Liver (tissue), 9 donors: ENCODE measurements around the gene TRIM41. TPM values are rescaled to one million over a fixed set of nuclear protein-coding genes. Genes with fewer than 3 reads are reported as not detected.
"Not testable (repeated sequence)": the region's sequence is repeated elsewhere in the genome, so short reads cannot be mapped to it uniquely, and the experiment has no call there.

Experiments
- DNase-seq: peaks from one replicate; pipeline ENCODE4 v3.0.0-alpha.2; 2017; ENCODE audit warnings: low spot score
- H3K27ac ChIP-seq, 2 donors: one replicate each; pipeline ENCODE4 v1.7.0; 2013; ENCODE audit warnings: inconsistent platforms in 2 of 2, low read length in 2 of 2, control low read depth in 1 of 2, low read depth in 1 of 2, mild to moderate bottlenecking in 1 of 2
- H3K27me3 ChIP-seq, 4 donors: one replicate each; pipeline versions ENCODE4 v1.6.1 to v1.7.0; 2013; ENCODE audit warnings: low read length in 3 of 4, inconsistent platforms in 1 of 4, mild to moderate bottlenecking in 1 of 4, moderate library complexity in 1 of 4; ENCODE audit not compliant: control insufficient read depth in 4 of 4, insufficient read depth in 4 of 4
- H3K36me3 ChIP-seq, 4 donors: one replicate each; pipeline versions ENCODE4 v1.6.1 to v1.7.0; 2013; ENCODE audit warnings: low read length in 3 of 4, mild to moderate bottlenecking in 3 of 4, low read depth in 1 of 4, moderate library complexity in 1 of 4; ENCODE audit not compliant: control insufficient read depth in 4 of 4, insufficient read depth in 3 of 4
- H3K4me1 ChIP-seq, 4 donors: one replicate each; pipeline versions ENCODE4 v1.6.1 to v1.7.0; 2013; ENCODE audit warnings: low read length in 3 of 4, mild to moderate bottlenecking in 3 of 4, moderate library complexity in 1 of 4; ENCODE audit not compliant: control insufficient read depth in 4 of 4, insufficient read depth in 4 of 4
- H3K4me3 ChIP-seq, 3 donors: one replicate each; pipeline versions ENCODE4 v1.6.1 to v1.7.0; 2013; ENCODE audit warnings: low read length in 3 of 3, control low read depth in 1 of 3, low read depth in 1 of 3, mild to moderate bottlenecking in 1 of 3
- H3K9ac ChIP-seq, 2 donors: one replicate each; pipeline ENCODE4 v1.7.0; 2013; ENCODE audit warnings: low read length in 2 of 2, mild to moderate bottlenecking in 2 of 2, moderate library complexity in 2 of 2, control low read depth in 1 of 2, low read depth in 1 of 2
- H3K9me3 ChIP-seq, 4 donors: one replicate each; pipeline versions ENCODE4 v1.6.1 to v1.7.0; 2013; ENCODE audit warnings: low read length in 3 of 4; ENCODE audit not compliant: control insufficient read depth in 4 of 4
- EGR1 ChIP-seq, 2 donors: IDR thresholded peaks; 2 replicates each; pipeline ENCODE4 v1.6.1; 2016 to 2018; ENCODE audit warnings: antibody characterized with exemption in 2 of 2, low read depth in 2 of 2
- GABPA ChIP-seq, 2 donors: IDR thresholded peaks in 1 of 2; conservative IDR thresholded peaks in 1 of 2; 2 replicates each; pipeline ENCODE4 v1.6.1; 2016; ENCODE audit warnings: antibody characterized with exemption in 2 of 2, mild to moderate bottlenecking in 1 of 2, moderate library complexity in 1 of 2
- HNF4A ChIP-seq, 2 donors: conservative IDR thresholded peaks; 2 replicates each; pipeline ENCODE4 v1.6.1; 2016; ENCODE audit warnings: antibody characterized with exemption in 2 of 2, mild to moderate bottlenecking in 2 of 2
- JUND ChIP-seq, 2 donors: IDR thresholded peaks; 2 replicates each; pipeline ENCODE4 v1.6.1; 2016; ENCODE audit warnings: antibody characterized with exemption in 2 of 2
- NR2F2 ChIP-seq: IDR thresholded peaks from 2 replicates; pipeline ENCODE4 v1.6.1; 2016; ENCODE audit warnings: antibody characterized with exemption
- REST ChIP-seq: IDR thresholded peaks from 2 replicates; pipeline ENCODE4 v1.6.1; 2016; ENCODE audit warnings: antibody characterized with exemption, mild to moderate bottlenecking
- RXRA ChIP-seq, 2 donors: IDR thresholded peaks; 2 replicates each; pipeline ENCODE4 v1.6.1; 2017 to 2018; ENCODE audit warnings: antibody characterized with exemption in 2 of 2, mild to moderate bottlenecking in 1 of 2
- ZBTB33 ChIP-seq: IDR thresholded peaks from 2 replicates; pipeline ENCODE4 v1.6.1; 2016; ENCODE audit warnings: antibody characterized with exemption
- WGBS: extraction: QIAGEN DNeasy Blood & Tissue Kit; methylation state at CpG from one replicate; pipeline ENCODE4 v1.1.7; 2013; 5-methylcytosine and 5-hydroxymethylcytosine counted together
- polyA plus RNA-seq, 2 donors: library from polyadenylated mRNA; stranded (reverse) in 1 of 2; unstranded in 1 of 2; fragments of 200-250 nt in 1 of 2; fragments of >200 nt in 1 of 2; fragmentation: Nextera tagmentation in 1 of 2; extraction: Ambion mirVana in 1 of 2; gene quantifications; one replicate each; pipeline versions ENCODE4 v1.2.1 to v1.2.3, GENCODE V29; 2013 to 2015
- total RNA-seq, 2 donors: library from RNA; depleted of rRNA; stranded (reverse); fragments of >200 nt; gene quantifications; one replicate each; pipeline ENCODE4 v1.2.3, GENCODE V29; 2014
- donor health status: healthy.
- donor health status: healthy.
- donor health status: healthy.
- donor health status: healthy.
- donor health status: healthy.

Gene TRIM41
- total and polyA plus RNA-seq, 4 donors = 2.8 to 14.1 (median 11.0) TPM

DNA sequence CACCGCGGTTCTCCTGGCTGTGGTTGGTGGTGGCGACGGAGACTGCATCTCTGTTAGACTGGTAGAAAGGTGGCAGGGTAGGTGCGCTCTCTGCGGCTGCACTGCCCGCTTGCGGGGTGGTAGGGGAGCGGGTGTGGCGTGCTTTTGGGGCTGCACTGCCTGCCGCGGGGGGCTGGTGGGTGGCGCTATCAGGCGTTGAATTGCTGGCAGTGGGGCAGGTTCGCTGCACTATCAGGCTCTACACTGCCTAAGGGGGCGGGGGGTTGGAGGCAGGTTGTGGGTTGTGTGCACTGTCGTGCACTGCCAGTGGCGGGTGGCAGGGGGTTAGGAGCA lies 58.9 kb downstream of the TRIM41 start:
- Histone ChIP-seq H3K4me3 (no peak overlapping the region), H3K36me3 (no peaks in the 10 kb centered on the region), H3K9ac (no peak overlapping the region), H3K4me1 (no peaks in the 10 kb centered on the region), H3K9me3 (no peaks in the 10 kb centered on the region), H3K27me3 (no peaks in the 10 kb centered on the region), H3K27ac (no peak overlapping the region)
- no peak for DNase-seq
- TF ChIP-seq EGR1 (IDR thresholded peaks at IDR 0.05; ENCODE audit: low read depth in 2 of 2) = no peak
- TF ChIP-seq NR2F2 = no peak
- no peak for TF ChIP-seq REST
- 94% methylated on average over 18 of the region's 18 CpGs for WGBS

- H3K27ac ChIP-seq, H3K9me3 ChIP-seq, H3K4me3 ChIP-seq, H3K36me3 ChIP-seq, H3K4me1 ChIP-seq, H3K27me3 ChIP-seq, DNase-seq, H3K9ac ChIP-seq: not testable (repeated sequence)
- 87% methylated on average over 16 of the region's 16 CpGs for WGBS
Observed at GRCh38 chr5:181282415-181282814, 59.3 kb downstream of the TRIM41 start.

DNA sequence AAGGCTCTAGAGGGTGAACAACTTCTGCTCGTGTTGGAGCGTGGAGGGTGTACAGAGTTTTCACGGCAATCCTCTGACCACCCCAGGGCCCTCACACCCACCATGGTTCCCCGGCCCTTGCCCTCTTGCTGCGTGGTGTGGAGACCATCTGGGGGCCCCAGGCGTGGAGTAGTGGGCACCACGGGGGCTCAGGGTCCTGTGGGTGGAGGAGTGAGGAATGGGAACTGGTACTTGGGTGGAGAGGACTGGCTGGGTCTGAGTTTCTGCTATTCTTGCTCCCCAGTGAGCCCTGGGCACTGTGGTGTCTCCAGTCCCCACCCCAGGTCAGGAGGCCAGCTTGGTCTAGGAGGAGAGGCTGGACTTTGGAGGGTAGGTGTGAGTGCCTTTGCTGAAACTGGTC lies 59.8 kb downstream of the TRIM41 start:
- no peaks in the 10 kb centered on the region for H3K36me3 ChIP-seq
- no peak overlapping the region for H3K9ac ChIP-seq
- WGBS = 96% methylated on average over 7 of the region's 7 CpGs
- H3K4me1 ChIP-seq = no peaks in the 10 kb centered on the region
- no peak overlapping the region for H3K27ac ChIP-seq
- no peak overlapping the region for H3K4me3 ChIP-seq
- no peaks in the 10 kb centered on the region for H3K27me3 ChIP-seq
- no peak for DNase-seq
- TF ChIP-seq ZBTB33 (no peak), GABPA (IDR thresholded peaks at IDR 0.05 in 1 of 2, conservative IDR thresholded peaks at IDR 0.05 in 1 of 2) (no peak), JUND (IDR thresholded peaks at IDR 0.05) (no peak)
- no peaks in the 10 kb centered on the region for H3K9me3 ChIP-seq

- Histone ChIP-seq H3K9ac (no peak overlapping the region), H3K4me3 (no peak overlapping the region), H3K27ac (no peak overlapping the region), H3K36me3 (no peaks in the 10 kb centered on the region), H3K4me1 (no peaks in the 10 kb centered on the region), H3K9me3 (no peaks in the 10 kb centered on the region), H3K27me3 (no peaks in the 10 kb centered on the region)
- WGBS = 90% methylated on average over 13 of the region's 13 CpGs
- TF ChIP-seq RXRA (IDR thresholded peaks at IDR 0.05) (no peak), HNF4A (conservative IDR thresholded peaks at IDR 0.05) (no peak), ZBTB33 (no peak)
- DNase-seq = no peak
Observed at GRCh38 chr5:181283347-181283746, 60.3 kb downstream of the TRIM41 start.

- not testable (repeated sequence) for H3K9ac ChIP-seq, H3K27me3 ChIP-seq, H3K27ac ChIP-seq, H3K4me3 ChIP-seq, H3K36me3 ChIP-seq, DNase-seq, H3K4me1 ChIP-seq, H3K9me3 ChIP-seq
- WGBS = 75% methylated on average over 6 of the region's 6 CpGs
Observed at GRCh38 chr5:181283841-181284755, 61.0 kb downstream of the TRIM41 start.
